ENCODE measurements around the gene PLGRKT. TPM values are rescaled to one million over a fixed set of nuclear protein-coding genes. Genes with fewer than 3 reads are reported as not detected.
"Not testable (repeated sequence)": the region's sequence is repeated elsewhere in the genome, so short reads cannot be mapped to it uniquely, and the experiment has no call there.

Gene PLGRKT
- total and polyA plus RNA-seq, 2 donors (not counting 3 experiments of a cell fraction or from before 2014, with no cell fraction given): 3.8 to 21.2 TPM

DNA sequence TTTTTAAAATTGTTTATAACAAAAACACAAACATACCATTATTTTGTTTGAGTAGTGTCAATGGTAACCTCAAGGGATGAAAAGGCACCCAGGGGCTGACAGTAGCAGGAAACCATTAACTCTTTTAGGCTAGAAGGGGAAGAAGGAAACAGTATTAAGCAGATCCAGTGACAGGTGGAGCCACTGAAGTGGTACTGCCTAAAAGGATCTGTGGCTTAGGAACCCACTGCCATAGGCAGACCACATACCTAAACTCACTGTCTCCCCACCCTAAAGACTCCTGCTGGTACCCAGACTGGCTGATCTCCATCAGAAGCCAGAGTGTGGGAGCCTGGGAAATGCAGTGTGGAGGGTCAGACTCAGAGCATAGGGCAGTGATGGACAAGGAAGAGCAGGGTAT is 111.5 kb downstream of the PLGRKT start:
- Histone ChIP-seq H2AFZ (ENCODE audit: low read depth, low read length) (no peak overlapping the region), H3K36me3 (ENCODE audit: control insufficient read depth in 2 of 2, extremely low read depth in 1 of 2, insufficient read depth in 2 of 2, low read length in 2 of 2) (no peaks in the 10 kb centered on the region), H3K27ac (ENCODE audit: insufficient read depth, low read depth, low read length) (no peak overlapping the region), H3K4me1 (ENCODE audit: control insufficient read depth, extremely low read depth, insufficient read depth, low read length) (no peaks in the 10 kb centered on the region), H3K27me3 (ENCODE audit: control insufficient read depth in 2 of 2, insufficient read depth in 2 of 2, low read length in 2 of 2) (peaks cover 0 to 5% of the 10 kb centered on the region in 2 experiments), H4K20me1 (replicated peaks; ENCODE audit: control insufficient read depth, extremely low read depth, insufficient read depth, low read length) (no peaks in the 10 kb centered on the region), H3K9ac (replicated peaks; ENCODE audit: extremely low read depth, insufficient read depth, low read length) (no peak overlapping the region), H3K9me1 (replicated peaks; ENCODE audit: control insufficient read depth, extremely low read depth, insufficient read depth, low read length) (no peaks in the 10 kb centered on the region), H3K4me3 (replicated peaks in 1 of 3; ENCODE audit: insufficient read depth in 1 of 3, low read depth in 1 of 3, low read length in 3 of 3) (no peak overlapping the region), H3K9me3 (replicated peaks; ENCODE audit: control insufficient read depth, insufficient read depth, low read length) (no peaks in the 10 kb centered on the region), H3K79me2 (ENCODE audit: control insufficient read depth, insufficient read depth, low read length) (no peaks in the 10 kb centered on the region), H3K4me2 (ENCODE audit: insufficient read depth, low read length) (no peak overlapping the region)
- BruUV-seq (replicated peaks): no TSS peak
- CTCF ChIA-PET: interaction anchor here (1.3 kb wide), 1 partner anchor 140 kb away, joined by 6 read pairs; the partner anchor contains the start of gene INSL6
- TF ChIP-seq FOS (IDR thresholded peaks at IDR 0.05; ENCODE audit: borderline replicate concordance, insufficient read depth, low read length) (no peak), MYC (IDR thresholded peaks at IDR 0.05; ENCODE audit: low read depth, low read length) (no peak), GATA2 (IDR thresholded peaks at IDR 0.05; ENCODE audit: insufficient read depth, insufficient read length, low read depth, low read length) (no peak), JUN (IDR thresholded peaks at IDR 0.05; ENCODE audit: borderline replicate concordance, insufficient read depth, insufficient read length, low read depth) (no peak), POLR2AphosphoS5 (IDR thresholded peaks at IDR 0.05; ENCODE audit: insufficient read depth, low read depth, low read length) (no peak), POLR2A (IDR thresholded peaks at IDR 0.05; ENCODE audit: low read depth, low read length) (no peak)
- TF ChIP-seq, protein P1, sequence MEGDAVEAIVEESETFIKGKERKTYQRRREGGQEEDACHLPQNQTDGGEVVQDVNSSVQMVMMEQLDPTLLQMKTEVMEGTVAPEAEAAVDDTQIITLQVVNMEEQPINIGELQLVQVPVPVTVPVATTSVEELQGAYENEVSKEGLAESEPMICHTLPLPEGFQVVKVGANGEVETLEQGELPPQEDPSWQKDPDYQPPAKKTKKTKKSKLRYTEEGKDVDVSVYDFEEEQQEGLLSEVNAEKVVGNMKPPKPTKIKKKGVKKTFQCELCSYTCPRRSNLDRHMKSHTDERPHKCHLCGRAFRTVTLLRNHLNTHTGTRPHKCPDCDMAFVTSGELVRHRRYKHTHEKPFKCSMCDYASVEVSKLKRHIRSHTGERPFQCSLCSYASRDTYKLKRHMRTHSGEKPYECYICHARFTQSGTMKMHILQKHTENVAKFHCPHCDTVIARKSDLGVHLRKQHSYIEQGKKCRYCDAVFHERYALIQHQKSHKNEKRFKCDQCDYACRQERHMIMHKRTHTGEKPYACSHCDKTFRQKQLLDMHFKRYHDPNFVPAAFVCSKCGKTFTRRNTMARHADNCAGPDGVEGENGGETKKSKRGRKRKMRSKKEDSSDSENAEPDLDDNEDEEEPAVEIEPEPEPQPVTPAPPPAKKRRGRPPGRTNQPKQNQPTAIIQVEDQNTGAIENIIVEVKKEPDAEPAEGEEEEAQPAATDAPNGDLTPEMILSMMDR (IDR thresholded peaks at IDR 0.05; ENCODE audit: extremely low read depth in 1 of 2, insufficient read depth in 1 of 2, low read depth in 1 of 2, low read length in 2 of 2): no peak
- DNase-seq (ENCODE audit: low read depth, low spot score) (no peak), FAIRE-seq (no peak)
- dilution Hi-C loops (cut with MboI; ENCODE audit: extremely low pct_ligation_motif_present, low sequenced_read_pairs) (no loop called here), intact Hi-C loops (cut with micrococcal nuclease) (no loop called here)
- POLR2A ChIA-PET: no interaction called here

- DNase-seq (ENCODE audit: low read depth, low spot score); H2AFZ ChIP-seq (ENCODE audit: low read depth, low read length); H3K27ac ChIP-seq (ENCODE audit: insufficient read depth, low read depth, low read length); H3K4me1 ChIP-seq (ENCODE audit: control insufficient read depth, extremely low read depth, insufficient read depth, low read length); H3K9ac ChIP-seq (replicated peaks; ENCODE audit: extremely low read depth, insufficient read depth, low read length); POLR2A ChIA-PET; BruUV-seq (replicated peaks); dilution Hi-C loops (cut with MboI; ENCODE audit: extremely low pct_ligation_motif_present, low sequenced_read_pairs); H3K27me3 ChIP-seq (ENCODE audit: control insufficient read depth in 2 of 2, insufficient read depth in 2 of 2, low read length in 2 of 2); H3K9me3 ChIP-seq (replicated peaks; ENCODE audit: control insufficient read depth, insufficient read depth, low read length); H3K36me3 ChIP-seq (ENCODE audit: control insufficient read depth in 2 of 2, extremely low read depth in 1 of 2, insufficient read depth in 2 of 2, low read length in 2 of 2); H3K79me2 ChIP-seq (ENCODE audit: control insufficient read depth, insufficient read depth, low read length); H3K4me3 ChIP-seq (replicated peaks in 1 of 3; ENCODE audit: insufficient read depth in 1 of 3, low read depth in 1 of 3, low read length in 3 of 3); H3K4me2 ChIP-seq (ENCODE audit: insufficient read depth, low read length); H3K9me1 ChIP-seq (replicated peaks; ENCODE audit: control insufficient read depth, extremely low read depth, insufficient read depth, low read length); H4K20me1 ChIP-seq (replicated peaks; ENCODE audit: control insufficient read depth, extremely low read depth, insufficient read depth, low read length): not testable (repeated sequence)
- intact Hi-C loops (cut with micrococcal nuclease): loop anchor here (1.0 kb wide), 1 partner anchor 135 kb away; no protein-coding TSS in a partner anchor
- FAIRE-seq: peak; percentile 70
- CTCF ChIA-PET: interaction anchor here (0.5 to 2.7 kb wide), 15 partner anchors 8 to 279 kb away, joined by 3 to 34 read pairs (median 3); partner anchors contain the start of gene INSL6
Observed at GRCh38 chr9:5321601-5322000, 116.1 kb downstream of the PLGRKT start.

Measured in endothelial cell of umbilical vein (primary cell).